ENCODE results near the gene PRPSAP2.

DNA sequence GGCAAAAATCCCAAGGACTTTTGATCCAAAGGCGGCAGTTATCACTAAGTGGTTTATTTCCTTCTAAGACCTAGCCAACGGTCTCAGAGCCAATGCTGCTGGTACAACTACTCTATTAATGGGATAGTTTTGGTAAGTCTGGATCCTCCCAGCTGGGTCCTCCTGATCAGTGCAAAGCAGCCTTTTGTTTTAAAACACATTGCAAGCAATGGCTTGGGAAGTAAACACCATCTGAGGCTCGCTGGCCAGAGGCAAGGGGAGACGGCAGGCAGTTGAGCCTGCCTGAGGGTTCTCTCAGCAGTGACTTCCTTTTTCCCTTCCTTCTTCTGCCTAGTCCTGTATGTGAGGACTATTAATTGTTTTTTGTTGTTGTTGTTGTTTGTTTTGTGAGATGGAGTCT is 92.4 kb downstream of the PRPSAP2 start:
- TF ChIP-seq, protein P1, sequence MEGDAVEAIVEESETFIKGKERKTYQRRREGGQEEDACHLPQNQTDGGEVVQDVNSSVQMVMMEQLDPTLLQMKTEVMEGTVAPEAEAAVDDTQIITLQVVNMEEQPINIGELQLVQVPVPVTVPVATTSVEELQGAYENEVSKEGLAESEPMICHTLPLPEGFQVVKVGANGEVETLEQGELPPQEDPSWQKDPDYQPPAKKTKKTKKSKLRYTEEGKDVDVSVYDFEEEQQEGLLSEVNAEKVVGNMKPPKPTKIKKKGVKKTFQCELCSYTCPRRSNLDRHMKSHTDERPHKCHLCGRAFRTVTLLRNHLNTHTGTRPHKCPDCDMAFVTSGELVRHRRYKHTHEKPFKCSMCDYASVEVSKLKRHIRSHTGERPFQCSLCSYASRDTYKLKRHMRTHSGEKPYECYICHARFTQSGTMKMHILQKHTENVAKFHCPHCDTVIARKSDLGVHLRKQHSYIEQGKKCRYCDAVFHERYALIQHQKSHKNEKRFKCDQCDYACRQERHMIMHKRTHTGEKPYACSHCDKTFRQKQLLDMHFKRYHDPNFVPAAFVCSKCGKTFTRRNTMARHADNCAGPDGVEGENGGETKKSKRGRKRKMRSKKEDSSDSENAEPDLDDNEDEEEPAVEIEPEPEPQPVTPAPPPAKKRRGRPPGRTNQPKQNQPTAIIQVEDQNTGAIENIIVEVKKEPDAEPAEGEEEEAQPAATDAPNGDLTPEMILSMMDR (IDR thresholded peaks at IDR 0.05) = no peak
- TF ChIP-seq EZH2 (IDR thresholded peaks at IDR 0.05; ENCODE audit: borderline replicate concordance, insufficient read depth, low read depth, low read length, poor library complexity, severe bottlenecking) = no peak

All from B cell (primary cell).